T-helper 9 cell (primary cell): ENCODE results near the gene ZNF814.
"Not testable (repeated sequence)": the region's sequence is repeated elsewhere in the genome, so short reads cannot be mapped to it uniquely, and the experiment has no call there.

ENCODE experiments used
- DNase-seq: peaks from one replicate; pipeline ENCODE4 v3.0.0-alpha.2; 2020
- total RNA-seq, 2 donors: gene quantifications; one replicate each; lab custom pipeline; 2026; lab: John Stamatoyannopoulos, UW

ZNF814 gene
- total RNA-seq, result 19.8 to 21.1 reads per million in 2 donors

DNA sequence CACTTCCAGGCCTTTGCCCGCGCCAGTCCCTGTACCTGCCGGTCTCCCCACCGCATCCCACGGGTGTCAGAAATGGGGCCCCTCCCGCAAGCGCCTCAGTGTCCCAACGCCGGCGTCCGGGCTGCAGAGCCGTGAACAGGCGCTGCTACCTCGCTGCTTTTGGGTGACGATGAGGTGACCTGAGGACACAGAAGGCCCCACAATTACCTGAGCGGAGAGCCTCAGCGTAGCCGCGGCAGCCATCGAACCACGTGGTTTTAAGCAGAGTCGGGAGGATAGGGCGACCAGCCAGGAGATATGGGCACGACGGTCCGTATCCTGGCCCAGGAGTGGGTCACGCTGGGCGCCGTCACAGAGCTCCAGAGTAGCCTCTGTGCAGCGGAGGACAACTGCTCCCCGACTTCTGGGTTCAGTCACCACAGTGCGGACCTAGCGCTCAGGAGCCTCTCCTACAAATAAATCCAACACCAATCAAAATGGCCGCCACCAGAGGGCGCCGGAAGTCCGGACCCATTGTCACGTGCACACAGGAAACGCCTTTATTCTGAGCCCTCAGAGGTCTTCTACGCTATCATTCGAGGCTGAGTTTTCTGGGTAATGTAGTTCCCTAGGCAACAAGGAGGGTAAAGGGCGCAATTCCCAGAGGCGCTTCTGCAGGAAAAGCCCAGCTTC, at the start of gene ZNF814:
Gene ZNF814 (minus strand): TSS at position 478 of the 672 bp plus-strand sequence. CDS start 235 bp downstream, at position 243.
- DNase-seq, result peak; percentile 62

DNA sequence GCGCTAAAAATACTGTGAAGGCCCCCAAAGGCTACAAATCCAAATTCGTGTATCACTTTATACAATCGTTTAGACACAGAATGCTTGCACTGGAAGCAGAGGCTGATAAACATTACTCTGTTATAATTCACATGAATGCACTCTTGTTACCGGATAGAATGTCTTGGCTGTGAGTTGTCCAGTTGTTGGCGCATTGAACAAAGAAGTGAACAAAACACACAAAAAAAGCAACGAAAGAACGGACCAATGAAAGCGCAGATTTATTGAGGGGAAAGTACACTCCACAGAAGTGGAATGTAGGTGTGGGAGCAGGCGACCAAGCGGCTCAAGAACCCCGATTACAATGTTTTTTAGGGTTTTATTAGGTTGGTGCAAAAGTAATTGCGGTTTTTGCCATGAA, 46.9 kb upstream of the ZNF814 start:
- DNase-seq, result no peak

DNA sequence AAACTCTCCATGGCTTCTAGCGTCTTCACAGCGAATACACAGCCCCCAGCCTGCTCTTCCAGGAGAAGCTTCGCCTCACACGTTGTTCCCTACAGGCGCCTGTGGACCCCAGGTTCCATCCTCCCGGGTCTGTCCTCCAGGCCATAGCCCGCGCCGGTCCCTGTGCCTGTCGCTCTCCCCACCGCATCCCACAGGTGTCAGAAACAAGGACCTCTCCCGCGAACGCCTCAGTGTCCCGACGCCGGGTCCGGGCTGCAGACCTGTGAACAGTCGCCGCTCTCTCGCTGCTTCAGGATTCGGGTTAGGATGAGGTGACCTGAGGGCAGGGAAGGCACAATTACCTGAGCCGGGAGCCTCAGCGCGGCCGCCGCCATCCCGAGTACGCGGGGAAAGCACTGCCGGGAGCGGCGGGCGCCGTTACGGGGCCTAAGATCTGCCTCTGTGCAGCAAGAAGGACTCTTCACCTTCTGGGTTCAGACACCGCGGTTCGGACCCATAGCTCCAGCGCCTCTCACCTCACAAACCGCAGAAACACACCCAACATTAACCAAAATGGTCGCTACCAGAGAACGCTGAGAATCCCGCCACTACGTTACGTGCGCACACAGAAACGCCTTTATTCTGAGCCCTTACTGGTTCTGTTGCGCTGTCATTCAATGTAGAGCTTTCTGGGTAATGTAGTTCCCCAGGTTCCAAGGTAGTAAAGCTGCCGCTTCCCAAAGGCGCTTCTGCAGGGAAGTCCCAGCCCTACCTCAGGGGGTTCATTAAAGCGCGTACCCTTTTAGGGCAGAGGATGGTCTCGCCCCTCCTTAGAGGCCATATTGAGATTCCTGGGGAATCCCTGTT, 46.2 kb upstream of the ZNF814 start, which contains the start of gene ZNF418:
Gene ZNF418 (minus strand): TSS at position 583 of the 846 bp plus-strand sequence. CDS start 1,580 bp downstream, outside the sequence.
- peak; percentile 12 for DNase-seq

DNA sequence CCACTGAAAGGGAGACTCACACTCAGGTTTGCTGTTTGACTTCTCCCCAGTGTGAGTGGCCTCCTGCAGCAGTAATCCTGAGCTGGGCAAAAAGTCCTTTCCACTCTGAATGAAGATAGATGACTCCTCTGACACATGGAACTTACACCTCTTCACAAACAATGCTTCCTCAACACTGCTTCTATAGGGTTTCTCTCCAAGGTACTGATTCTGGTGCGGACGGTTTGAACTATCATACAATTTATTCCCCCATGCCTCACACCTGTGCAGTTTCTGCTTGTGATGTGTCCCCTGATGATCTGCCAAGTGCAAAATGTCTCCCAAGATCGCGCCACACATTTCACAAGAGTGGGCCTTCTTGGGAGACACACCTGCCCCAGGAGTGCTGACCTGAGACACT, 38.8 kb upstream of the ZNF814 start:
- no peak for DNase-seq

DNA sequence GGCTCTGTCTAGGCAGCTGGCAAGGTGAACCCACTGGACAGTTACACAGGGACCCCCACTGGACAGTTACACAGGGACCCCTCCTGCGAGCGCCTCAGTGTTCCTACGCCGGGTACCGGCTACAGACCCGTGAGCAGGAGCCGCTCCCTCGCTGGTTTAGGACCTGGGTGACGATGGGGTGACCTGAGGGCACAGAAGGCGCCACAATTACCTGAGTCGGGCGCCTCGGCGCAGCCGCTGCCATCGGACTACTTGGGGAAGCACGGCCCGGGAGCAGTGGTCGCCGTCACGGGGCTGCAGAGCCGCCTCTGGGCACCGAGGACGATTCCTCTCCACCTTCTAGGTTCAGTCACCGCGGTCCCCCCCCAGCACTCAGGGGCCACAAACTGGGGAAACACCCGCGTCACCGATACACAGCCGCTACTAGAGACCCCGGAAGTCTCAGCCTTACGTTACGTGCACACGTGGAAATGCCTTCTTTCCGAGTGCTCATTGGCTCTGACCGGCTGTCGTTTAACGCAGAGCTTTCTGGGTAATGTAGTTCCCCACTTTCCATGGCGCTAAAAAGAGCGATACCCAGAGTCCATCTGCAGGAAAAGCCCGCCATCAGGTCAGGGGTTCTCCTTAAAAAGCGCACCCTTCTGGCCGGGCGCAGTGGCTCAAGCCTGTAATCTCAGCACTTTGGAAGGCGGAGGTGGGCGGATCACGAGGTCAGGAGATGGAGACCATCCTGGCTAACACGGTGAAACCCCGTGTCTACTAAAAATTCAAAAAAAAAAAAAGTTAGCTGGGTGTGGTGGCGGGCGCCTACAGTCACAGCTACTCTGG, 27.5 kb upstream of the ZNF814 start, which contains the start of gene ZNF417:
Gene ZNF417 (minus strand): TSS at position 425 of the 828 bp plus-strand sequence. CDS start 181 bp downstream, at position 244.
- peak; percentile 79 for DNase-seq

DNA sequence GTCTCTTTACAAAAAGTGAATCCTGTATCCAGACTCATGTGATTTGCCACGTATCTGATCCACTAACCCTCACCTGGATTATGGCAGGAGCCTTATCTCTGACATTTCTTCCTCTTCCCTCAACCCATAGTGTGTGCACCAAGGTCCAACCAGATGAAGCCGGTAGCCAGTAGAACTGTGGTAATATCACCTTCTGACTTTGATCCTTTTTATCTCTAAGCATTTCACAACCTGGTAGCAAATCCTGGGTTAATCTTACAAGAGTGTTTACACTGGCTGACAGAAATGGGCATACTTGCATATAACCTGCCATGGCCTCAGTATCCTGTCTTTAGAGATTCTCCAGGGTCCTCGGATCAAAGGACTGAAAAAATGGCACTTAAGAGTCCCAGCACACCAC, 25.7 kb upstream of the ZNF814 start:
- no peak for DNase-seq

DNA sequence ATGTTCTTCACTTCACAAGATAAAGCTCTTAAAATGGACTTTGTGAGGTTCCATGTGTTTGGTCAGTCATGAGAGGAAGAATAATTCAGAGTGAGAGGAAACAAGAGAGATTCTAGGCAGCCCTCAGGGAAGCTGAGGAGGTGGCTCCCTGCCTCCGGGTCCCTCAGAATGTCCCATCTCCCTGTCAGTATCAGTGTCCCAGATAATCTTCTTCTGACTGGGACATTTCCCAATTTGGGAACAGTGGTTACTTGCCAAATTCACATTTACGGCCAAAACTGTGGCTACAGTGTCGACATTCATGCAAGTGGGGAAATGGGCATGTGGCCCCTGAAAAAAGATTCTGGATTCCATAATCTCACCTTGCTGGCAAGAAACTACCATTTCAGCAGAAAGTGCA, 18.6 kb upstream of the ZNF814 start:
- DNase-seq, result no peak

DNA sequence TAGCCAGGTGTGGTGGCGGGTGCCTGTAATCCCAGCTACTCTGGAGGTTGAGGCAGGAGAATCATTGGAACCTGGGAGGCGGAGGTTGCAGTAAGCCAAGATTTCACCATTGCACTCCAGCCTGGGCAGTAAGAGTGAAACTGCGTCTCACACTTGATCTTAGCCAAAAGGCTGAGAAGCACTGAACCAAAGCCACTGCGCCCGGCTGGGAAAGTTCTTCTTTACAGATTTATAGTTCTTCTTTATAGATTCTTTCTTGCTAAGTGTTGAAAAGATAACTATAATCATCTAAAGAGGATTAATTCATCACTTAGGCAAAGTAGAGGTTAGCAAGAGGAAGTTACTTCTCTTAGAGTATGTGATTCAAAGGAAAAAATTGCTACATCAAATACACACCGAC, 16.4 kb upstream of the ZNF814 start:
- DNase-seq, result no peak

DNA sequence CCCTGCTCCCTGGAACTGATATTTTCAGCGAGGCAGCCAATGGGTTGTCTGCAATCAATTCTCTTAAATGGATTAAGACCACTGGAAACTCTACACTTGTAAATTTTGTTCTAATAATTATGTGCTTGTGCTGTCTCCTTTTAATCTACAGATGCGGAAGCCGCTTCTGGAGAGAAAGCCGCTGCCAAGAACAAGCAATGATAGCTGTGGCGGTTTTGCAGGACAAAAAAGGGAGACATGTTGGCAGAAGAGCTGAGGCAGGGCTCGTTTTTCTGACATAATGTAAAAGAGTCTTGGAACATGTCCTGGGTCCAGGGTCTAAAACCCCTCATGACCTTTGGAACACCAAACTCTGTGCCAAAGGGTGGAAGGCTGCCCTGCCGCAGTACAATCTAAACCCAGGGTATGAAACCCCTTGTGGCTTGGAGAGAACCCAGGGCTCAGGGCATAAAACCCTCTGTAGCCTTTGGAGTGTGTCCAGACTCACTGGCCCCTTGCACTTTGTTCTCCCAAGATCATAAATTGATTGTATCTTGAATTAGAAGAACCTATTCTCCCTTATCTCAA, 14.9 kb upstream of the ZNF814 start:
- no peak for DNase-seq

DNA sequence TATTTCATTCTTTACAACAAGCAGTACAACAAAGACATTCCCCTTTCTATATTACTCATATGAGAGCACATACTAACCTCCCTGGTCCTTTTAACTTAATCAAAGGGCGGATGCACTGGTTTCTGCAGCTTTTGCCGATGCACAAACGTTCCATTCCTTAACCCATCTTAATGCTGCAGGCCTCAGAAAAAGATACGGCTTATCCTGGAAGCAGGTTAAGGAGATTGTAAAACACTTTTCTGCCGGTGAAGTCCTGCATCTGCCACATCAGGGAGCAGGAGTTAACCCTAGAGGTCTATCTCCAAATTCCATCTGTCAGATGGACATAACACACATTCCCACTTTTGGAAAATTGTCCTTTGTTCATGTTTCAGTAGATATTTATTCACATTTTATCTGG, 11.5 kb upstream of the ZNF814 start:
- DNase-seq, result no peak

DNA sequence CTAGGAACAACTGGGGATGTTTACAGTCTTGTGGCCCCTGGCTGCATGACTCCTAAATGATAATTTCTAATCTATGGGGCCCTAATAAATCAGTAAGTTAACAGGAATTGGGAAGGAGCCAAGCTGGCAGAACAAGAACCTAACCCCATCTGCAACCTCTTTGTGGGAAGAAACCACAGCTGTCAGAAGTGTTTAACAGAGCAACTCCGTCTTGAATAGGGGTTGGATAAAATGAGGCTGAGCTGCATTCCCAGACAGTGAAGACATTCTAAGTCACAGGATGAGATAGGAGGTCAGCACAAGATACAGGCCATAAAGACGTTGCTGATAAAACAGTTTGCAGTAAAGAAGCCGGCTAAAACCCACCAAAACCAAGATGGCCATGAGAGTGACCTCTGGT, 1.9 kb upstream of the ZNF814 start:
- not testable (repeated sequence) for DNase-seq

DNA sequence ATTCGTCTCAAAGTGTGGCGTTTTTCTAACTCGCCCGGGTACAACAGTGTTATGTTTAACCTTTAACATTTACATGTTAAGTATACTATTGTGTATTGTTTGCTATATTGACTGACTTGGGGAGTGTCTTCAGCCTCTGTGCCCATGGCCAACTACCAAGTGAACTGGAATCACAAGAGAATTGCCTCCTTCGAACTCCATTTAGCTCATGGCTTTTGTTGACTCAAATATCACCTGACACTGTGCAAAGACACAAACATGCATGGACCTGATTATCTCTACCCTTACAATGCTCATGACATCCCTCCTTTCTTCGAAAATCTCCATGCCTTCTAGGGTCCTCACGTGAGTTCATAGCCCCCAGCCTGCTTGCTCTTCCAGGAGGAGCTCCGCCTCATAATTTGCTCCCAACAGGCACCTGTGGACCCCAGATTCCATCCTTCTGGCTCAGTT, 704 bp downstream of the ZNF814 start:
- no peak for DNase-seq

DNA sequence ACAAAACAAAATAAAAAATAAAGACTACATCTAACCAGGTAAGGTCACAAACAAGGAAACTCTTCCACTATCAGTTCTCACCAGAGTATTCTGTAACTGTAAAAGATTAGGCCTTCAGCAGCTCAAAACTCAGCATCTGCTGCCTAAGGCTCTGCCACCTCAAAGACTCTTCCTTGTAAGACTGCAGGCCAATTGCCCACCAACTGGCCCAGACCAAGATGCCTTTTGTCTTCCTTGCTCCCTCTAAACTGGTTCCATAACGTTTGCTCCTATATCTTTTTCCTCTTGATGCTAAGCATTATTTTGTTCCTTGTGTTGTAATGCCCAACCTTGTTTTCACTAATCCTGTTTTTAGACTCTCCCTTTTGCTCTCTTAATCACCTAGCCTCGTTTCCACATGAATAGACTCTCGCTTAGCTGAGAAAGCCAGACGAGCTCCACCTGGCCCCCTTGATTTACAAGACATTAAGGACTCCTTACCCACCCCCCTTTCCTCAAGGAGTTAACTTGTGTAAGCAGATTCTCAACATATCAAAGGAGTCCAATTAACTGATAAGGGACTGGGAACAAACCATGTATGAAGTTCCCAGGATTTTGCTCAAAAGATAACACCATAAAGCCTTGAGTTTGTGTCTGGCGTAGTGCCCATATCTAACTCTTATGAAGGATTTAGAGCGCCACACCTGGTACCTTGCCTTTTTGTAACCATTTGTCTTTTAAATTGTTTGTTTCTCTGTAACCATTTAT, 1.5 kb downstream of the ZNF814 start:
- DNase-seq, result no peak

DNA sequence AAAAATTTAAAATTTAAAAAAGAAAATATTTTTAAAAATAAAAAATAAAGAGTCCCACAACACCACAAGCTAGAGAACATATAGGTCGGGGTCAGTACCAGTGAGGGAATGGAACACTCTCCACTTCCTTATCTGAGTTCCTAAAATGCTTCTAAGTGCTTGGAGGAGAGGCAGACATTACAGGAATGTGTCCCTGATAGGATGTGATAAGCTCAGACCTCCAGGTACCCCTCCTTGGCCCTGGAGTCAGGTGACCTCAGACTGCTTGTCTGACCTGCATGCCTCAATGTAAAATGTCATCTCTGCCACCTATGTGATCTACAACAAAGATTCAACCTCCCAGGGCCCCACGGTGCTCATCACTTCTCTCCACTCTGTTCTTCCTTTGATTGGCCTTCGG, 2.8 kb downstream of the ZNF814 start:
- no peak for DNase-seq

DNA sequence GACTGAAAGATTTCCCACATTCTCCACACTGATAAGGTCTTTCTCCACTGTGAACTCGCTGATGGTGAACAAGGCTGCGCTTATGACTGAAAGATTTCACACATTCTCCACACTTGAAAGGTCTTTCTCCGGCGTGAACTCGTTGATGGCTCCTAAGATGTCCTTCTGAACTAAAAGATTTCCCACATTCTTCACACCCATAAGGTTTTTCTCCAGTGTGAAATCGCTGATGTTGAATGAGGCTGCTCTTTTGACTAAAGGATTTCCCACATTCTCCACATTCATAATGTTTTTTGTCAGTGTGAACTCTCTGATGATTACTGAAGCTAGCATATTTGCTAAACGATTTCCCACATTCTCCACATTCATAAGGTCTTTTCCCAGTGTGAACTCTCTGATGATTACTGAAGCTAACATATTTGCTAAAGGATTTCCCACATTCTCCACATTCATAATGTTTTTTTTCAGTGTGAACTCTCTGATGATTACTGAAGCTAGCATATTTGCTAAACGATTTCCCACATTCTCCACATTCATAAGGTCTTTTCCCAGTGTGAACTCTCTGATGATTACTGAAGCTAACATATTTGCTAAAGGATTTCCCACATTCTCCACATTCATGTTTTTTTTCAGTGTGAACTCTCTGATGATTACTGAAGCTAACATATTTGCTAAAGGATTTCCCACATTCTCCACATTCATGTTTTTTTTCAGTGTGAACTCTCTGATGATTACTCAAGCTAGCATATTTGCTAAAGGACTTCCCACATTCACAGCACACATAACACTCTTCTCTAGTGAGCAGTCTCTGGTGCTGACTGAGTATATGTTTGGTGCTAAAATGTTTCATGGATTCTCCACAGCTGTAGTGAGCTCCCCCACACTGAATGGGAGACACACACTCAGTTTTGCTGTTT, 14.7 kb downstream of the ZNF814 start:
- DNase-seq, result not testable (repeated sequence)

DNA sequence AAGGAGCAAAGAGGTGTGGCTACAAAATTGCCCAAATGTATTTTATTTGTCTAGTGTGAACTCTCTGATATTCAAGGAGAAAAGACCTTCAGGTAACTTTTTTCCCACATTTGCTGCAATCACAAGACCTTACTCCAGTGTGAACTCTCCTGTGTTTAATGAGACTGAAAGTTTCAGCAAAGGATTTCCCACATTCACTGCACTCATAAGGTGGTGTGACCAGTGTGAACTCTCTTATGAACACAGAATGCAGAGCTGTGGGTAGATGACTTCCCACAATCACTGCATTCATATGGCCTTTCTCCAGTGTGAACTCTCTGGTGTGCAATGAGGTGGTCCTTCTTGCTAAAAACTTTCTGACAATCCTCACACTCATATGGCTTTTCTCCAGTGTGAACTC, 16.4 kb downstream of the ZNF814 start:
- no peak for DNase-seq

DNA sequence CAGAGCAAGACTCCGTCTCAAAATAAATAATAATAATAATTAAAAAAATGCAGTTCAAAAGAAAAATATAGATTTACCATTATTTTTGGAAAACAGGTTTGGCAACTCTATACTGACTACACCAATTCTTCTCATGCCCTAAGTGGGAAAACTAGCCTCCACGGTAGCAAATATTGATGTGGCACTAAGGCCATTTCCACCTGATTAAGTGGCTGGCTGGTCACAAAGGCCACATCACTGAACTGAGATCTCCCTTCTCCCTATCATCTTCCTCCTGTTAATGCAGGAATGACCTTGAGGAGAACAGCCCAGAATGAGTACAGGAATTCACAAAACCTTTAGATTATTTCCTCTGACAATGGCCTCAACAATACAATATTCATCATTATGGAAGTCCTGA, 18.6 kb downstream of the ZNF814 start:
- no peak for DNase-seq

DNA sequence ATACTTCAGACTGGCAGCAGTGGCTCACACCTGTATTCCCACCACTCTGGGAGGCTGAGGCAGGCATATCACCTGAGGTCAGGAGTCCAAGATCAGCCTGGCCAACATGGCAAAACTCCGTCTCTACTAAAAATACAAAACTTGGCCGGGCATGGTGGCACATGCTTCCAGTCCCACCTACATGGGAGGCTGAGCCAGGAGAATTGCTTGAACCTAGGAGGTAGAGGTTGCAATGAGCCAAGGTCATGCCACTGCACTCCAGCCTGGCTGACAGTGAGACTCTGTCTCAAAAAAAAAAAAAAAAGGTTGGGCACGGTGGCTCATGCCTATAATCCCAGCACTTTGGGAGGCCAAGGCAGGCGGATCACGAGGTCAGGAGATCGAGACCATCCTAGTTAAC, 19.2 kb downstream of the ZNF814 start:
- DNase-seq, result not testable (repeated sequence)

DNA sequence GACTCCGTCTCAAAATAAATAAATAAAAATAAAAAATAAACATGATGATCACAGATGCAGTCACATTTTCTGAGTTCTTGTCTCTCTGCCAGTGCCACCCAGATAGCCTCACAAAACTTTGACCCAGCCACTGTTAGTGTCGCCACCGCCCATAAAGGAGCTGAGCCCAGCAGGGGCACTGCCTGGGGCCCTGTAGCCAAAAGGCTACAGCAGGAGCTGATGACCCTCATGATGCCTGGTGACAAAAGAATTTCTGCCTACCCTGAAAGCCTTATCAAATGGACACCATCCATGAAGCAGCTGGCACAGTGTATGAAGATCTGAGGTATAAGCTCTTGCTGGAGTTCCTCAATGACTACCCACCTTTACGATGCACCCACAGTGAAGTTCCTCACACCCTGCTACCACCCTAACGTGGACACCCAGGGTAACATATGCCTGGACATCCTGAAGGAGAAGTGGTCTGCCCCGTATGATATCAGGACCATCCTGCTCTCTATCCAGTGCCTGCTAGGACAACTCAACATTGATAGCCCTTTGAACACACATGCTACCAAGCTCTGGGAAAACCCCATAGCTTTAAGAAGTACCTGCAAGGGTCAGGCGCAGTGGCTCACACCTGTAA, 20.9 kb downstream of the ZNF814 start:
- DNase-seq, result no peak

DNA sequence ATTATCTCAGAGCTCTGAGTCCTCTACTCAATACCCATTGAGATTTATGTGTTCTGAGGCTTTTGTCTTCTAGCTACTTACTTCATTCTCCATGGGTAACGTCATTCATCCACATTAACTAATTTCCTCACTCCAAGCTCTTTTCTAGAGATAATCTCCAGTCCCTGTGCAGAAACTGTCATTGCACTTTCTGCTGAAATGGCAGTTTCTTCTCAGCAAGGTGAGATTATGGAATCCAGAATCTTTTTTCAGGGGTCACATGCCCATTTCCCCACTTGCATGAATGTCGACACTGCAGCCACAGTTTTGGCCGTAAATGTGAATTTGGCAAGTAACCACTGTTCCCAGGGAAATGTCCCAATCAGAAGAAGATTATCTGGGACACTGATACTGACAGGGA, 26.5 kb downstream of the ZNF814 start:
- DNase-seq, result not testable (repeated sequence)
